ENCODE data around the gene RDX.
A peak's percentile ranks its signal among the peaks of the same experiment; 100 is the strongest.
"Not testable (repeated sequence)": the region's sequence is repeated elsewhere in the genome, so short reads cannot be mapped to it uniquely, and the experiment has no call there.

RDX gene

DNA sequence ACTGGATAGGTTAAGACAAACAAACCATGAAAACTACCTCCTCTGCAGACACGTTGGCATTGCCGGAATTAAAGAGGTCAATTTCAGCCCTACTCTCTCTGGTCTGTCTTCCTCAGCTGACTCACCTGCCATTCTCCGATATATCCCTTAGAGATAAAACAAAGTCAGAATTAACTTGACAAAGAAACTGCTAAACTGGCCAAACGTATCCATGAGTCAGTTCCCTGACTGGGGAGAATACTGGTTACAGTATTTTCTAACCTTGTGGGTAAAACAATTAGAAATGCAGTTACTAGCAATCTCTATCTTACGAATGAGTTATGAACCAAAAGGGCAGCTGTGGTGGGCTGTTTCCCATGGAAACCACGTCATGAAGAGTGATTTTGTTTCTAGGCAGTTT lies 96.2 kb downstream of the RDX start:
- DNase-seq (ENCODE audit: low read depth, low spot score): no peak

GRCh38 chr11:110199184-110199981 lies 97.0 kb downstream of the RDX start:
- DNase-seq (ENCODE audit: low read depth, low spot score): no peak

DNA sequence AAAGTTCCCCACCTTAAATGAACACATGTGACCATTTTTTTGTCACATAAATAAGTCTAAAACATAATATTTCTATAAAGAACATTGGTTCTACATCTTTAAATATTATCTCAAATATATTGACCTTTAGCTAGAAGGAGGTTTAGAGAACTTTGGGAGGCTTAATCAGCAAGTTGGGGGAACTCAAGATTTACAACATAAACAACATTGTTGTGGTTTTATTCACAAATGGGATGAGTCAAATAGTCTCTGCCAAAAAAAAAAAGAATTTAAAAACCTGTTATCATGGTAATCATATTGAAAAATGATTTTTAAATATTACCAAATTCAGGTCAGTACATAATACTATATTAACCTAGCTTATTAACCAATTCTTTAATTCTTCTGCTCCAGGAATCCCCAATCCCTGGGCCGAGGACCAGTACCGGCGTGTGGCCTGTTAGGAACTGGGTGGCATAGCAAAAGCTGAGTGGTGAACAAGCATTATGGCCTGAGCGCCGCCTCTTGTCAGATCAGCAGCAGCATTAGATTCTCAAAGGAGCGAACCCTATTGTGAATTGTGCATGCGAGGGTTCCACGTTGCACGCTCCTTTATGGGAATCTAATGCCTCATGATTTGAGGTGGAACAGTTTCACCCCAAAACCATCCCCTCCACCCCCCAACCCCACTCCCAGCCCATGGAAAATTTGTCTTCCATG lies 98.2 kb downstream of the RDX start:
- DNase-seq (ENCODE audit: low read depth, low spot score): no peak

- DNase-seq (ENCODE audit: low read depth, low spot score): no peak
Observed at GRCh38 chr11:110196884-110197420, 99.5 kb downstream of the RDX start.

DNA sequence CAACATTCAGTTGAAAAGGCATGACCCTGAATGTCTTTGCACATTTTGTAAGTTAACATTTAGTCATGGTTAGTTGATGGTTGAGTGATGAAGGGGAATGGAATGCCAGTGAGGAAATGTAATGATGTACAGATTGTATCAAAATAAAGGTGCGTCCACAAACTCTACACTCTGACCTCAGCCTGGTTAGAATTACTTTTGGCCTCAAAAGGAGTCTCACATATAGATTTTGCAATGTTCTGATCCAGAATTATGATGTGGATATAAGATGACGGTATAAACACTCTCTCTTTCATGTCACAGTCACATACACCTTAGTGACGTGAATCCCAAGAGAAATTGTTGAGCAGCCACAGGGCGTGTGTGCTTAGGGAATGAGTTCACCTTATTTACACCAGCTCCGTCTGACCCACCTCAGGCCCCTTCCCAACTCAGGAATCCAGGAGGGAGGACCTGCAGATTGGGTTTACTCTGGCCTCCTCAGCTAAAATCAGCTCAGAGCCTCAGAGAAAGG lies 100.1 kb downstream of the RDX start:
- peak; percentile 47 for DNase-seq (ENCODE audit: low read depth, low spot score)

GRCh38 chr11:110194211-110194766 lies 102.1 kb downstream of the RDX start:
- DNase-seq (ENCODE audit: low read depth, low spot score): not testable (repeated sequence)

DNA sequence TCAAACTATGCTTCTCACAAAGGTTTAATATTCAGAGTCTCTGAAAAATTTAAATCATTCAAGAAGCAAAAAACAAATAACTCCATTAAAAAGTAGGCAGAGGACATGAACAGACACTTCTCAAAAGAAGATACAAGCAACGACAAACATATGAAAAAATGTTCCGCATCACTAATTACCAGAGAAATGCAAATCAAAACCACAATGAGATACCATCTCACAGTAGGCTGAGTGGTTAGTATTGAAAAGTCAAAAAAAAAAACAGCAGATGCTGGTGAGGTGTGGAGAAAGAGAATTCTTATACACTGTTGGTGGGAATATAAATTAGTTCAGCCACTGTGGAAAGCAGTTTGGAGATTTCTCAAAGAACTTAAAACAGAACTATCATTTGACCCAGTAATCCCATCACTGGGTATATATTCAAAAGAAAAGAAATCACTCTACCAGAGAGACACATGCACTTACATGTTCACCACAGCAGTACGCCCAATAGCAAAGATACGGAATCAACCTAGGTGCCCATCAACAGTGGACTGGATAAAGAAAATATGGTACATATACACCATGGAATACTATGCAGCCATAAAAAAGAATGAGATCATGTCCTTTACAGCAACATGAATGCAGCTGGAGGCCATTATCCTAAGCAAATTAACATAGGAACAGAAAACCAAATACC lies 103.7 kb downstream of the RDX start:
- not testable (repeated sequence) for DNase-seq (ENCODE audit: low read depth, low spot score)

DNA sequence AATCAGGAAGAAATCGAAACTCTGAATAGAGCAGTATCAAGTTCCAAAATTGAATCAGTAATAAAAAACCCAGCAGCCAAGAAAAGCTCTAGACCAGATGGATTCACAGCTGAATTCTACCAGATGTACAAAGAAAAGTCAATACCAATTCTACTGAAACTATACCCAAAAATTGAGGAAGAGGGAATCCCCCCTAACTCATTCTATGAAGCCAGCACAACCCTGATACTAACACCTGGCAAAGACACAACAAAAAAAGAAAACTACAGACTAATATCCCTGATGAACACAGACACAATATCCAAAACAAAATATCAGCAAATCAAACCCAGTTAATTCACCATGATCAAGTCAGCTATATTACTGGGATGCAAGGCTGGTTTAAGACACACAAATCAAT lies 105.5 kb downstream of the RDX start:
- DNase-seq (ENCODE audit: low read depth, low spot score): no peak

DNA sequence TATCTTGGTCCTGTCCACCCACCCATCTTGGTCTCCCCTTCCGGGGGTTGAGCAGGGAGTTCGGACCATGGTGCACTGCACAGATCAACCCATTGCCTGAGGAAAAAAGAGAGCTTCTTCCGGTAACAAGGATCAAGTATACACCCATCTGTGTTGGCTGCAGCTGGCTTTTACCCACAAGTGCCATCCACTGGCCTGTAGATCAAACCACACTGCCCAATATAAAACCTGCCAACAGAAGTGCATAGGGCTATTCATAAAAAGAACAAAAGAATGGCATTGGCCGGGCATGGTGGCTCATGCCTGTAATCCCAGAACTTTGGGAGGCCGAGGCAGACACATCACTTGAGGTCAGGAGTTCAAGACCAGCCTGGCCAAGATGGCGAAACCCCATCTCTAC lies 108.7 kb downstream of the RDX start:
- DNase-seq (ENCODE audit: low read depth, low spot score): no peak

DNA sequence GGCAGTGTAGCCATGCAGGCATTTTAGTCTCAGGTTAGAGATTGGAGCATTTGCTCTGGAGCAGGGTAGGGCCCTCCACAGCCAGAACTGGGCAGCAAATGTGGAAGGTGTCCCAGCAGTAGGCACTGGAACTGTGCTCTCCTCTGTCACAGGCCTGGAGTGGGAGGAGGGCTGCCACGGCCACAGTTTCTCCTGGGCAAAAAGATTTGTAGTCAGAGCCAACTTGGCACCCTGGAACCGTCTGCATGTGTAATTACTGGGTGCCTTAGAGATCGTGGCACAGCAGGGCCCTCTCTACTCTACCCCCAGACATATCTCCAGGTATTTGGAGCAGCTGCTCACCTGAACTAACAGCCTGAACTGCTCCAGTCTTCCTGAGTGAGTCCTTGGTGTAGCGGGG lies 109.5 kb downstream of the RDX start:
- DNase-seq (ENCODE audit: low read depth, low spot score): no peak

DNA sequence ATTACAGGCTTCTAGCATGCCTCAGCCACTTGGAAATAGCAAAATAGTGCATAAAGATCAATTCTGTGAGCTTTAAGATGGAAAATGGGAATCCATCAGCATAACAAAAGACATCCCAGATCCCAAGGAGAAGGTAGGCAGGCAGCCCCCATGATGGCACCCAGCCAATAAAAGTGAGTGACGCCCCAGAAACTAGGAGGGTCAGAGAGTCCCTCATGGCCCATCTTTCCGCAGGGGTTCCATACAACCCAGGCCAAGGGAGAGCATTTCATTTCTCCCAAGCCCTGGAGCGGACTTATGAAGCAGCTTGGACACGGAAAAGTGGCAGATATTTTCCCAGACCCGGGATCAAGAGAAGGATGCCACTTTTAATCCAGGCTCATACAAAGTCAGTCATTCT lies 110.0 kb downstream of the RDX start:
- DNase-seq (ENCODE audit: low read depth, low spot score): no peak

GRCh38 chr11:110185599-110185998 lies 110.8 kb downstream of the RDX start:
- DNase-seq (ENCODE audit: low read depth, low spot score): no peak

GRCh38 chr11:110185121-110185591 lies 111.3 kb downstream of the RDX start:
- no peak for DNase-seq (ENCODE audit: low read depth, low spot score)

- DNase-seq (ENCODE audit: low read depth, low spot score): no peak
Observed at GRCh38 chr11:110184456-110184855, 112.0 kb downstream of the RDX start.

GRCh38 chr11:110182886-110183285 lies 113.5 kb downstream of the RDX start:
- DNase-seq (ENCODE audit: low read depth, low spot score): no peak

DNA sequence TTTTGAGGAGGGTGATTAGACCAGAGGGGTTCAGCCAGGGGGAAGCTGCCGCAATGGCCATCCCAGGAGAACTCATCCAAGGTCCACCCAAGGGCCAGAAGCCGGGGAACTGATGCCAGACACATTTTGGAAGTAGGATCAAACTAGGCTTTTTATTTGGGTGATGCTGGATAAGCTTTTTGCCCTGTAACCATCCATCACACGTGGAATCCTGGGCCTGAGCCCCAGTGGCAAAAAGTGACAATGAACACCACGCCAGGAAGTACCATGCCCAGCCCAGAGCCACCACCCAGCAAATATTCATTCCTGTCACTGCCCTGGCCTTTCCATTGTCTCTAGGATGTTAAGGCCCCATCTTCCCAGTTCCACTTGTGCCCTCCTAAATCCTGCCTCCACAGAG lies 117.3 kb downstream of the RDX start:
- no peak for DNase-seq (ENCODE audit: low read depth, low spot score)

- peak; percentile 32 for DNase-seq (ENCODE audit: low read depth, low spot score)
Observed at GRCh38 chr11:110177086-110177456, 119.3 kb downstream of the RDX start.

DNA sequence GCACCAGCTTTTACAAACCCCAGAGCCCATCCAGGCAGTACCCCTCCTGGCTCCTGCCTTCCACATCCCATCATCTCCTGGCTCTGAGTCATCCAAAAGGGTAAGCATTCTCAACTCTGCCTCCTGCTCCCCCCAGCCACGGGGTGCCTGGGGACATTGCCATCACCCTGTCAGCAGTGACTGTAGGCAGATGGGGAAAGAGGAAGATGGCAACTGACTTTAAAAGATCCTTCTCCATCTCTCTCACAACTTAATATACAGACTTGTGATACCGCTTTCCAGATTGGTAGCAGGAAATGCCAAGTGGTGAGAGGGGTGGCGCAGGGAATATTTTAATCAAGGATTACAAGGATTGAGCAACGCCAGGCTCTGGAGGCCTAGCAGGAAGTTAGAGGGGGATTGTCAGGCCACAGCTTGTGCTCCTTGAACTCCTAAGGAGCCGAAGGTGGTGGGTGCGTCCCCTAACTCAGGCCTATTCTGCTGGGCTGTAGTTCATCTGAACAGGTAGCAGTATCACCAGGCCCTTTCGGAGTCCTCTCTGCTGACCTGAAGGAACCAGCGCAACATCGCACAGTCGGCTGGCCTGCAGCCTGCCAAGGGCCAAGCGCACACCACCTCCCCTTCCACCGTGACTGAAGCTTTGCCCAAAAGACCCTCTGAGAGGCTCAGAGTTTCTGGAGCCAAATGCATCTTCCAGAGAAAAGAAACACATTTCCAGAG lies 119.9 kb downstream of the RDX start:
- peak; percentile 19 for DNase-seq (ENCODE audit: low read depth, low spot score)

DNA sequence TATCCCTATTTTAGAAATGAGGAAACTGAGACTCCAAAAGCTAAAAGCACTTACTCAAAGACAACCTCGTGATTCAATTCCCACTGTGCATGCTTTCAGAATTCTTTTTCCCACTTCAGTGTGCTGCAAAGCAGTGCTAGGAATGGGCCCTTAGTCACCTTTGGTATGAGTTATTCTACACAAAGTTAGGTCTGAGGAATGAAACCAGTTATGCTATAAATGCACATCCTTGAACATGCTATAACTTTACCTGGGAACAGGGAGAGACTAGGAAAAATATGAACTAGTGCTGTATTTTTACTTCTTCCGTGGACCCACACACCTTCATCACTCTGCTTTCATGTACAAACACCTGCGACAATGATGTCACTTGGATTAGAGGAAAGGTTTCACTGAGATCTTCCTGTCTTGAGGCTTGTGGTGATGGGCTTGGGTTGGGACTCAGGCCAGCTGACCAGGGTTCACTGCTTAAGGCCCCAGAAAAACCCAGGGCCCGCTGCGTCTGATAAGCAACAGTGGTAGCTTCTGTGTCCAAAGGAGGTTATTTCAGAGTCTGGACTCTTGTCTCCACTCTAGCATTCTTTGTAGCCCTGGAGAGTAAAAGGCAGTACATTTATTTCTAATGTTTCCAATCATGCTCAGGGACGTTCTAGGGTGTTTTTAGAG lies 121.6 kb downstream of the RDX start:
- no peak for DNase-seq (ENCODE audit: low read depth, low spot score)

DNA sequence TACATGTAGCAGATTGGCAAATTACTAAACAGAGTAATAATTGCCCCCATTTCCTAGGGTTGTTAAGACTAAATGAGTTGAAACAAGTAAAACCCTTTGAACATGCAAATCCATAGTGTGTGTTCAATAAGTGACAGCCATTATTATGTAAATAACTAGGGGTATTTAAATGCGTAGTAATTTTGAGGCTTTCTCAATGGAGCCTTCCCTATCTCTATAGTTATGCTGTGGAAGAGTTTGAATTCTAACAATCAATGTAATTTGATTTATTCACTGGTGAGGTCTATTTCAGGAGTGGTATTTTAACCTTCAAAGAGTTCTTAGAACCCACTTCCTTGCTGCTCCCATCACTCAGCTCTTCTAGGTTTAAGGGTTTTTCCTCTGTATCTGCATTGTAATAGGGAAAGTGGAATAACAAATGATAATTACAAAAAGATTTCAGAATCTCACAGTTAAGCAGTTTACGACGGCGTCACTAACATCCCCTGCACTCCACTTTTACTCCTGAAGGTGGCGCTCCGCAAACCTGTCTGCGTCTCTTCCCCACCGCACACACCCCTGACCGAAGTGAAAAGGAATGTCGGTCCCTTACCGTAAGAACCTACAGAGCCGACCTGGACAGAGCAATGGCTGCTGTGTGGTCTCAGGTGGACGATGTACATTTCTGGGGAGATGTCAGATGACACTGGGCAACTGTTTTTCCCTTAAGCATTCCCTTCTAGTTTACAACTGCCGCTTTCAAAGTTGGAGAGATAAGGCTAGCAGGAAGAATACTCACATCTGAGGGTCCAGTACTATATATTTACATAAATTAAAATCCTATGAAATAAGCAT lies 122.4 kb downstream of the RDX start:
- peak; percentile 86 for DNase-seq (ENCODE audit: low read depth, low spot score)

Measured in ELF-1 (cell line).